ENCODE results near the gene CACNA1F.

Gene CACNA1F

DNA sequence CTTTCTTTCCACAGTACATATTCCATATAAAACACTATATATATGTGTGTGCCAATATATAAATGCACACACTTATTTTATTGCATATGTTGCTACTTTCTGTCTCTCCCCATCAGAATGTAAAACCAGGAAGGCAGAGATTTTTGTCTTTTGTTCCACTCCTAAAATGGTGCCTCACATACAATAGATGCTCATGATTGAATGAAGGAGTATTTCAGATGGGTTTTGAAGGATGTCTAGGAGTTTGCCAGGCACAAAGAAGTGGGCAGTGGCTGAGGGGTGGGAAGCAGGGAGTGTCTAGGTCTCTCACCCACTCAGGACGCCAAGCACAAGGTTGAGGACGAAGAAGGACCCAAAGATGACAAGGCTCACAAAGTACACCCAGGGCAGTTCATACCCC lies 5.4 kb downstream of the CACNA1F start:
- DNase-seq, result no peak

DNA sequence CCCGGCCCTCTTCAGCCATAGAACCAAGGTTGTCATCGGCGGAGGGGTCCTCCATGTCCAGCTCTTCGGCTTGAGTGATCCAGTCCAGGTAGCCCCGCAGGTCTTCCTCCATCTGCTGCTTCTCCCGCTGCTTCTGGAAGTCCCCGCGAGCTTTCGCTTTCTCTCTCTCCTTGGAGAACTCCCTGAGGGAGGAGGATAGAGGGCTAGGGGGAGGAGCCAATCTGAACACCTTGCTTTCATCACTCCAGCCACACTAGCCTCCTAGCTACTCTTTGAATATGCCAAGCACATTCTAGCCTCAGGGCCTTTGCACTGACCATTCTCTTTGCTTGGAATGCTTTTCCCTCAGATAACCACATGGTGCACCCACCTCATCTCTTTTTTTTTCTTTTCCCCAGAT lies 6.2 kb downstream of the CACNA1F start:
- DNase-seq, result no peak

DNA sequence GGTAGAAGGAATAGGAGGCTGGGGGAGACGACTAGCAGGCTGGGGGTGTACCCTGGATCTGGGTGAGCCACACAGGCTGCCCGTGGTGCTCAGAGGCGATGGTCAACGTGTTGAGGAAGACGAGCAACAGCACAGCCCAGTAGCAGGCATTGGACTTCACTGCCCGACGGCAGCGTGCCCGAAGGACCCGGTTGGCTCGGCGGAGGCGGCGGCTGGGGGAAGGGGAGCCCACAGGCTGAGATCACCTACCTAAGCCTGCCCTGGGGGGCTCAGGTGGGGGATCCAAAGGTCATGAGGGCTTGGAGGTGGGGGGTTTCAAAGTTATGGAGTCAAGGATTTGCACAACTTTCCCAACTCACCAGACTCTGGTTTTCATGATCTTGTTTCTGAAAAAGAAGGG lies 7.3 kb downstream of the CACNA1F start:
- no peak for DNase-seq

DNA sequence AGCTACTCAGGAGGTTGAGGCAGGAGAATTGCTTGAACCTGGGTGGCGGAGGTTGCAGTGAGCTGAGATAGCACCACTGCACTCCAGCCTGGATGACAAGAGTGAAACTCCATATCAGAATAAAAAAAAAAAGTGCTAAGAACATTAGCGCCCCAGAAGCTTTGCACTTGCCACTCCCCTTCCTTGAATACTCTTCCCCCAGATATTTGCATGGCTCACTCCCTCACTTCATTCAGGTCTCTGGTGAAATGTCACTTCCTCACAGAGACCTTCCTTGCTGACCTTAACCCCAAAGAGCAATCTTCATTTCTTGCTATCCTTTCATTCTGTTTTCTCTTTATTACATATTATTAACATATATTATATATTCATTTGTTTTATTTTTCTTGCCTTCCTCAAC lies 11.3 kb downstream of the CACNA1F start:
- DNase-seq, result no peak

DNA sequence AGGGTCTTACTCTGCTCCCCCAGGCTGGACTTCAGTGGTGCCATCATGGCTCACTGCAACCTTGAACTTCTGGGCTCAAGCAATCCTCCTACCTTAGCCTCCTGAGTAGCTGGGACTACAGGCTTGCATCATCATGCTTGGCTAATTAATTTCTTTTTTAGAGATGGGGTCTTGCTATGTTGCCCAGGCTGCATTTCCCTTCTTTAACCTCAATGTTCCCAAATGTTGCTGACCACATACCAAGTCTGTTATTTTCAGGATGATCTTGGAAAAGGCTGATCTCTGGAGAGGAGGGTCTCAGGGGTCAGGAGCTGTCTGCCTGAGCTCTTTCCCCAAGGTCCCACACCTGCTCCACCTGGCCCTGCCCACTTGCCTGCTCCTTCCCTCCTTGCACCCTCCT lies 13.0 kb downstream of the CACNA1F start:
- DNase-seq, result no peak

DNA sequence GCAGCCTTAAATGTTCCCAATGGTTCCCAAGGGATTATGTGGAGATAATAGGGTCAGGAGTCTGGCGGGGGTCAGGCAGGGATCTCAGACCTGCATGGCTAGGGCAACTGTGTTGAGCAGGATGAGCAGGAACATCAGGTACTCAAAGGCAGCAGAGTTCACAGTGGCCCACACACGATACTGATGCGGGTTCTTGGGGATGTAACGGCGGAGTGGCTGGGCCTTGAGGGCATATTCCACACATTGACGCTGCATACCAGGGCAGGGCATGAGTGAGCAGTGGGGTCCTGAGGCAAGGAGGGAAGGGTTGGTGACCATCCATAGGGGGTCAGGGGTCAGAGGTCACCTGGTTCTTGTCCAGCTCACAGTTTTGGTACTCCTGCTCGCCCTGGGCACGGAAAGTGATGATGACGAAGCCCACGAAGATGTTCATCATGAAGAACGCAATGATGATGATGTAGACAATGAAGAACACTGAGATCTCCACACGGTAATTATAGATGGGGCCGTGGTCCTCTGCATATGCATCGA lies 18.1 kb downstream of the CACNA1F start:
- no peak for DNase-seq

DNA sequence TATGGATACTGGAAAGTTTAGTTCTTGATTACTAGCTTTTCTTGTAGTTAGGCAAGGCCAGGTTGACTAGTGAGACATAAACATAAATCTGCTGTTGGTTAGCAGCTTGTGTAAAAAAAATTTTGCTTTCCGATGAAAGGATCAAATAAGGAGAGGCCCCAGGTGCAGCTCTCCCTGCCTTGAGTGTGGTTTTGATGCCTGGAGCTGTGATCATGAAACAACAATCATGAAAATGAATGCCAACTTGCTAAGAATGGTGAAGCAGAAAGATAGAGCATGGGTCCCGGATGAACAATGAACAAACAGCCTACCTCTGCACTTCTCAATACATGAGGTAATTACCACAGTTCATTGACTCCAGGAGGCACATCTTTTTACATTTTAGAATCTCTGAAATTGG lies 18.7 kb downstream of the CACNA1F start:
- no peak for DNase-seq

DNA sequence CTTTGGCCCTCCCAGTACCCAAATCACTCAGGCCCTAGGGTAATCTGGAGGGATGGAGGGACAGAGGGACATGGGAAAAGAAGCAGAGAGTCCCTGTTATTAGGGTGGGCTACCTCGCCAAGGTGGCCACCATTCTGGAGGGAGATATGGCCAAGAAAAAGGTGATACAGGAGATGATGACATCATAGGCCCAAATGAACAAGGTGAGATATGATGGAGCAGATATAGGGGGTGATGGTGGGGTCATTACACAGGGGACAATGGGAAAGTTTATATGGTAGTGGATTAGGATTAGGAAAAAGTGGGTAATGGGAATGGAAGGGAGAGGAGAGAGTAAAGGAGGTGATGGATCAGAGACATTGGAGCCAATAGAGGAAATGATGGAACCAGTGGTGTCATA lies 20.3 kb downstream of the CACNA1F start:
- no peak for DNase-seq

DNA sequence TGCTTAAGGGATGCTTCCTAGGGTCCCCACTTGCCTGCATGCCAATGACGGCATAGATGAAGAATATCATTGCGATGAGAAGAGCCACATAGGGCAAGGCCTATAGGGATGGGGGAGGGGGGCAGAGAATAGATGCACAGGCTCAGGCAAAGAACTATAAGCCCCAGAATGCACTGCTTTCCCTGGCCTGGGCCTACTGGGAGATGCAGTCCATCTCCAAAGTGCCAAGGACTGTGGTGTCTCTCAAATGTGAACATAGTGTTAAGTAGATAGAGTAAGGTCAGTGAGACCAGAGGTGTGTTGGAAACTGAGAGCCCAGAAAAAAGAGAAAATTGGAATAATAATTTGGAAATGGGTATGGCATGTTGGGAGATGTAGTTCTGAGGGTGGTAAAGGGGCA lies 20.9 kb downstream of the CACNA1F start:
- DNase-seq, result no peak

DNA sequence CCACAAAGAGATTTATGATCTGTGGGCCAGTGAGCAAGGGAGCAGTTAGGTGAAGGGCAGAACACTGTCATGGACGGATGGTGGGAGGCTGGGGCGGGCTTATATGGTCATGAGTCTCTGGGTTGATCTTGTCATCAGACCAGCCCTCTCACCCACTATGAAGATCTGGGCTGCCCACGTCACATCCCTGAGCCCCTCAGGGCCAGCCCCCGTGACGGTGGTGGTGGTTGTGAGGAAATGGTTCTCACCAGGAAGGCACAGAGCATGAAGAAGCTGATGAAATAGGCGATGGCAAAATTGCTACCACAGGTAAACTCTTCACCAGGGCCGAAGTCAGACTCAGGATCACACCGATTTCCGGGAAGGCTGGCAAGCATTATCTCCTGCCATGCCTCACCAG lies 22.1 kb downstream of the CACNA1F start:
- no peak for DNase-seq

DNA sequence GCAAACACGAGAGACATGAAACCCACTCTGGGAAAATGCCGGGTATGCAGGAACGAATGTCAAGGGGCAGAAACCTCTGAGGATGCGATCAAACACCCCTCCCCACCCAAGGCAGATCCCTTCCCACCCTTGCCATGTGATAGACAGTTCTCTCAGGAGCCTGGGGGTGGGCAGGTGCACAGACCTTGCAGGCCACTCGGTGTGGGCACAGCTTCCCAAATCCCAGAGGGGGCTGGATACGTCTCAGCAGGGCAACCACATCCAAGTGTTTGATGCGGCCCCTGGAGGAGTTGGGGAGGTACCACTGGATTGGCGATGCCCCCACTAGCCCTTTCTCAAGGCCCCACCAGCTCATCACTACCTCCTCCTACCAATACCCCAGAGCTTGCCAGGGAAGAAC lies 22.7 kb downstream of the CACNA1F start:
- DNase-seq, result no peak

DNA sequence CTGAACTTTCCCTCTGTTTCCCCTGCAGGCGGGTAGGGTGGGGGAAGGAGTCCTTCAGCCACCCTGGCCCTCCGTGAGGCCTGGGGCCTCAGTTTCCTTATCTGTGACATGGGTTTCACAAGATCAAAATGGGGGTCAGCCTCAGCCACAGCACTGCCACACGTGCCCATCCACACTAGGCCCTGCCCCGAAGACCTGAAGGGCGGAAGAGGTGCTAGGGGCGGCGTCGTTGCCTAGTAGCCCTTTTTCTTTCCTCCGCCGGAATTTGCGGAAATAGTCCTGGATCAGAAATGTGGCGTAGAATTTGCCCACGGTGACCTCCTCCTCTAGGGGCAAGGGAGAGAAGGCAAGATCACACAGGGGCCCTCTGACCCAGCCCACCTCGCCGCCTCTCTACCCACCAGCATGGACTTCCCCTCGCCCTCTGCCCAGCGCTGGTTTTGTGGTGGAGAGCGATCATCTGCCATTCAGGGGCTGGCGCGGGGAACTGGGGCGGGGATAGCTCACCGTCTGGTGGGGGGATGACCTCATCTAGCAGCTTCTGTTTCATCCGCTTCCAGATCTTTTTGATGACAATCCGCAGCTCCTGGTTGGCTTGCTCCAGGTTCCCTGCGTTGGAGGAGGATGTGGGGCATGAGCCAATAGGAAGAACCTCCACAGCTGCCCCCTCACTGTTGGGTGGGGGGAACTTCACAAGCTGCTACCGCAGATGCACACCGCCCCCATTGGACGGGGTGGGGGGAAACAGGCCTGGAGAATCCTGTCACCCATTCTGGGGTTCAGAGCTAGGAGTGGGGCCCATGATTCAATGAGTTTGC lies 23.5 kb downstream of the CACNA1F start:
- no peak for DNase-seq

DNA sequence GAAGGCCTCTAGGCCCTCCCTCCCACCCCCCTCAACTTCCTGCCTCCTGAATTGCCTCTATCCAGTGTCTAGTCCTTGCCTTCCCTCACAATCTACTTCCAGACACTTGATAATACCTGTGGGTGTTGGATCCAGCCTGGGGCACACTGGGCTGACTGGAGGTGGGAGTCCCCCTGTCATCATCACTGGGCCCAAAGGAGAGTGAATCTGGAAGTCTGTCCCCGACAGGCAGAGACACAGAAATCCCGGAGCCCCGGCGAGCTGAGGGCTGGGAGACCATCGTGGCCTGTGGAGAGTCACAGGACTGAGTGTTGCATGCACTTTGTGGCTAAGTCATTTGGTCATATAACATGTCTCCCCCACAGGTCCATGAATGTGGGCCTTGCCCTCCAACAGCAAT lies 24.7 kb downstream of the CACNA1F start:
- no peak for DNase-seq

DNA sequence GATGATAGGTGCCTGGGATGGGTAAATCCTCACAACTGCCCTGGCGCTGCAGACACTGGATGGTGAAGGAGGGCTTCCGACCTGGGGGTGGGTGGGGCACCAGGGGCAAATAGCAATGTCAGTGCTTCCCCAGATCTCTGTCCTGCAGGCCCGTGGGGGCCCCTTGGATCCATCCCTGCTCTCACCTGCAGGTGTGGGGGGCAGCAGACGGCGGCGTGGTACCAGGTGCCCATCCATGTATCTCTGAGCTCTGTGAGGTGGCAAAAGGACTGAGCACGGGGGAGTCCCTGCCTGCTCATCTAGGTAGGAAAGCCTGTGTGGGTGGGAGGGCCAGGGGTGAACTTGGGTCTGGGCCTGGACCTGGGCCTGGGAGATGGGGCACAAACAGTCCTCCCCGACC lies 26.6 kb downstream of the CACNA1F start:
- no peak for DNase-seq

DNA sequence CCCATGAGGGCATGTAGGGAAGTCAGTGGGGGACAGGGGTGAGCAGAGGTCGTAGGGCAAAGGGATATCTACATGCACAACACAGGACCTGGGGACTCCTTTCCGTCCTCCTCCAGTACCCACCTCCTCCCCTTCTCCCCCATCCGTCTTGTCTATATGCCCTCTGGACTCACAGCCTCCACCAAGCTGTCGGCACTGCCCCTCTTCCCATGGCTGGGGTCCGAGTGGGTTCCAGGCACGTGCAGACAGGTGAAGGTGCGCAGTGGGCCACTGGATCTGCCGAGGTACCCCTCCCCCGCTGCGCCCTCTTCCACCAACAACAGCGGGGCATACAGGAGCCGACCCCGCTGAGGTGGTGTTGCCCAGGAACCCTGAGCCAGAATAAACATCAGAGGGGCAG lies 27.7 kb downstream of the CACNA1F start:
- no peak for DNase-seq

DNA sequence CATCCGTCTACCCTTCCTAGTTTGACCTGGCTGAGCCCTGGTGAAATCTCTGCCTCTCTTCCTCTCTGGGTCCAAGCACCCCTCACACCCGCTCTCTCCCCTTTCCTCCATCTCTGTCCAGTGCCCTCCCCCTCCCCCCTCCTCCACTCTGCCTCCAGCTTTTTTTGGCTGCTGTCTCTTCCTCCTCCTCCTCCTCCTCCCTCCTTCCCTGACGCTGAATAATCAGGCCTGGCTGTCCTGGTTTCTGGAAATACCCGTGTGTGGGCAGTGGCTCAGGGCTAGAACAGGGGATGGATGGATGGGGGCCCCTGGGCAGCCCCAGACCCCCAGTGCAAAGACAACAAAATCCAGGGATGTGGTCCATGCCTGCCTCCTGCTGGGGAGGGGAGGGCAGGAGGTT lies 28.4 kb downstream of the CACNA1F start:
- no peak for DNase-seq

DNA sequence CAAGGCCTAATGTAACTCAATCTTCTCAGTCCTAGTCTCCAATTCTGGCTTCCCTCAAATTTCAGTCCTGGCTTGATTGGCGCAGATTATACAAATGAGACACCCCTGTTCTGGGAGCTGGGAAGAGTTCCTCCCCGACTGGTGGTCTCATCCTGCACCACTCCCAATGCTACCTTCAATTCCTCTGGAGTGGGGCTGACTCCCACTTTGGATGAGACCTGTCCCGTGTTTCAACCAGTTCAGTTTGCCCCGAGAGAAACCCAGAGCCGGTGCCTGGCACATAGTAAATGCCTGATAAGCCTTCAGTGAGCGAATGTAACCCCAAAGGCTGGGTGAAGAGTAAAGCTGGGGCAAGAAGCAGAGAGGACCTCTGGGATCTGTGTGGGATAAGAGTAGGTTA lies 29.1 kb downstream of the CACNA1F start:
- DNase-seq, result no peak

DNA sequence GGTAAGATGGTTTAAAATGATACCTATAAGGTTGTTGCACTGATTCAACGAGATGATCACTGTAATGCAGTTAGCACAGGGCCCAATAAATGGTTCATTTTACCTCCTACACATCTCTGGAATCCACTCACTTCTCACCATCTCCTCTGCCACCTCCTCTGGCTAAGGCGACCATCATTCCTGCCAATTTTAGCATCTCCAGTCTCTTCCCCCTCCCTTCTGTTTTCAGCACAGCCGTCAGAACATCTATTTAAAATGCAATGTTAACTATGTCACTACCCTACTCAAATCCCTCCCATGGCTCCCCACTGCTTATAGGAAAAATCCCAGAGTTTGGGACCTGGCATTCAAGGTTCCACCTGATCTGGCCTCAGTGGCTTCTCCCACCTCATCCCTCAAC lies 29.6 kb downstream of the CACNA1F start:
- DNase-seq, result no peak

DNA sequence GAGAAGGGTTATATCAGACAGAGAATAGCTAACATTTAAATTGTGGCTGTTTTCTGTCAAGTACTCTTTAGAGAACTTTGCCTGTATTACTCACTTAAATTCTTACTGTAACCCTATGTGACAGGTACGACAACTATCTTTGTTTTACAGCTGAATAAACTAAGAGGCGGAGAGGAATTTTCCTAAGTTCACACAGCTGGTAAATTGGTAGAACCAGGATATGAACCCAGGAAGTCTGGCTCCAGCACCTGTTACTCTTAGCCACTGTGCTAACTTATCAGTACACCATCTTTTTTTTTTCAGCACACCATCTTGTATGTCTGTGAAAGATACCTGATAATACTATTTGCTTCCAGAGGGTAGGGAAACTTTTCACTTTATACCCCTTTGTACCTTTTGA lies 31.1 kb downstream of the CACNA1F start:
- DNase-seq, result no peak

DNA sequence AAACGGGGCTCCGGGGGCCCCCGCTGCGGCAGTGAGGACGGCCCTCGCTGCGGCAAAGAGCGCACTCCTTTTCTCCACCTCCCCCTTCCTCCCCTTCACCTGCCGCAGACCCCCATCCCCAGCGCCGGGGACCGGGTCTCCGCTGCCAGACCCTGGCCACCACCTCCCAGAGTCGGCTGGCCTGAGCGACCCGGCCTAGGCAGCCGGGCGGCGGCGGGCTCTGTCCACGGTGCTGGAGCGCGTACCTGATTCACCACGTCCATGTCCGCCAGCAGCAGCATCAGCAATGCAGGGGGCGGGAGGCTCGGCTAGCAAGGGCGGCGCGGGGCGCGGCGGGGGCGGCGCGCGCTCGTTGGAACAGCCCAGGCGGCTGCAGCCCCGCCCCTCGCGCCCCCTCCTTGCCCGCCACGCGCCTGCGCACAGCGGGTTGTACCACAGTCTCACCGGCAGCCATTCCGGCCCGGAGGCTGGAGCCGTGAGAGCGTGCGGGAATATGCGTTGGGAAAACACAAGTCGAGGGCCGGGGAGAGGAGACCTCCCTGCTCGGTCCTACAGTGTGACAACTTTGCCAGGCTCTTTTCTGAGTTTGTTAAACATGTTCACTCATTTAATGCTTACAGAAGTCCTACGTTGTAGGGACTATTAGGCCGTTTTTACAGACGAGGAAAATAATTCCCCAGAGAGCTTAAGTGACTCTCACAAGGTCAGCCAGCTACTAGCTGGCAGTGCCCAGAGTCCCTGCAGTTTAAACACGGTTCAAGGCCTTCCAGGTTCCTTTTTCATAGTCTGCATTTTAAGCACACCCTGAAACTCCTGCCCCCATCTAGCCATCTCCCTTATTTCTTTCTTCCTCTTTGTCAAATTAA lies 33.0 kb downstream of the CACNA1F start, which contains the start of gene SYP:
TSS of gene SYP (minus strand) at position 288 of the 866 bp plus-strand sequence. CDS start at position 281, 7 bp downstream.
- DNase-seq, result peak; percentile 89

DNA sequence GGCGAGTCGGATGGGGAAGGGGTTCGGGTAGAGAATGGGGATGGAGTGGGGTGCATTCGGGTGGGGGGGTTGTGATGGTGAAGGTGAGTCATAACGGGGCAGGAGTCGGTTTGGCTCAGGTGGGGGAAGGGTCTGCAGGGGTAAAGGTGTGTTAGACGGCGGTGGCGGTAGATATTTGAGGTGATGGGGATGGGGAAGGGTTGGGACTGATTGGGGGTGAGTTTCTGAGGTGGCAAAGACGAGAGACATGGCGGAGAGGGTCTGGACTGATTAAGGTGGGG lies 33.9 kb downstream of the CACNA1F start:
- DNase-seq, result no peak

DNA sequence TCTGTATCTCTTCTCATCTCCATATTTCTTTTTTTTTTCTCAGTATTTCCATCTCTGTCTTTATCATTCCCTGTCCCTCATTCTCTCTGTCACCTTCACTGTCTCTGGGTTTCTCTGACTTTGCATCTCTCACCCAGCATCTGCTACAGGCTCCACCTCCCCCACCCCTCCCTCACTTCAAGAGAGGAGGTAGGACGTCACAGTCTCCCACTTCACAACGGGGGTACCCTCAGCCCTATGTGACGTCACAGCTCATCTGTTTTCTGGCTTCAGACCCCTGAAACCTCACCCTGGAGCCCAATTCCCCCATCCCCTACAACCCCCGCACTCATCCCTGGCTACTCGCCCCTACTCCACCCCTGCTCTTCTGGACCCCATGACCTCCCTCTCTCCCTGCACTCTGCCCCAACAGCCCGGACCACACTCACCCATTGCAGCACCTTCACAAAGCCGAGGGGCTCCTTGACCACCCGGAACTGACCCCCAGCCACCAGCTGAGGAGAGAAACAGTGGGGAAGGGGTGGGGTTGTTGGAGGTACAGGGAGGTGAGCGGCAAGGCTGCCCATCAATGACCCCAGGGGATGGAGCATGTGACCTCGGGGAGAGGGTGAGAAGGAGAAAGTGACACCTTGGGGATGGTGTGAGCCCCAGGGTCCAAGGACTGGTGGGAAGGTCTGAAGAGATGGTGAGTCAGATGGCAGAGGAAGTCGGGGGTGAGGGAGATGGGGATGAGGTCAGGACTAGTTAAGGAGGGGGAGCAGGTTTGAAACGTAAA lies 34.4 kb downstream of the CACNA1F start:
- DNase-seq, result no peak

DNA sequence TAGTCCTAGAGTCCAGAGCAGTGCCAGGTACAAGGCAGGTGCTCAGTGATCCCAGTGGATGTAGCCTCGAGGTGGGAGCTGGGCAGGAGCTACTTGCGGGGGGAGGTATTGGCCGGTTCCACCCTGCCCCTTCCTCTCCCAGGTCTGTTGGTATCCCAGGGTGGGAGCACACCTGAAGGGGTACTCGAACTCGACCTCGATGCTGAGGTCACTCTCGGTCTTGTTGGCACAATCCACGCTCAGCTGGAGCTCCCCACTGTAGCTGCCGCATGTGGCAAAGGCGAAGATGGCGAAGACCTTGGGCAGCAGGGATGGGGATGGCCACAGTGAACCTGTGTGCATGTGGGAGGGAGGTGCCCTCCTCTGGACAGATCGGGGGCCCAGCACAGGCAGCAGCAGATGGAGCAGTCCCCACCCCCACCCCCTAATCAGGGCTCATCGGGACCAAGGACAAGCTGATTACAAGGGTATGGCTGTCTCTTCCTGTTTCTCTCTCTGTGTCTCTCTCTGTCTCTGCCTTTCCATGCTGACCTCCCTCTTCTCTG lies 35.5 kb downstream of the CACNA1F start:
- no peak for DNase-seq
